Stimulated activated CD4-positive, alpha-beta T cell treated with anti-CD3 and anti-CD28 coated beads, Interleukin-12 subunit alpha, Interleukin-12 subunit beta, amount 100 ng/mL, for 24 hours (primary cell): ENCODE measurements around the gene TTYH1.
A peak's percentile ranks its signal among the peaks of the same experiment; 100 is the strongest.
"Not testable (repeated sequence)": the region's sequence is repeated elsewhere in the genome, so short reads cannot be mapped to it uniquely, and the experiment has no call there.

Experiments used
- DNase-seq, 2 experiments: peaks; one replicate each; pipeline ENCODE4 v3.0.0-alpha.2; 2020; ENCODE audit warnings: low read depth in 2 of 2

TTYH1 gene

DNA sequence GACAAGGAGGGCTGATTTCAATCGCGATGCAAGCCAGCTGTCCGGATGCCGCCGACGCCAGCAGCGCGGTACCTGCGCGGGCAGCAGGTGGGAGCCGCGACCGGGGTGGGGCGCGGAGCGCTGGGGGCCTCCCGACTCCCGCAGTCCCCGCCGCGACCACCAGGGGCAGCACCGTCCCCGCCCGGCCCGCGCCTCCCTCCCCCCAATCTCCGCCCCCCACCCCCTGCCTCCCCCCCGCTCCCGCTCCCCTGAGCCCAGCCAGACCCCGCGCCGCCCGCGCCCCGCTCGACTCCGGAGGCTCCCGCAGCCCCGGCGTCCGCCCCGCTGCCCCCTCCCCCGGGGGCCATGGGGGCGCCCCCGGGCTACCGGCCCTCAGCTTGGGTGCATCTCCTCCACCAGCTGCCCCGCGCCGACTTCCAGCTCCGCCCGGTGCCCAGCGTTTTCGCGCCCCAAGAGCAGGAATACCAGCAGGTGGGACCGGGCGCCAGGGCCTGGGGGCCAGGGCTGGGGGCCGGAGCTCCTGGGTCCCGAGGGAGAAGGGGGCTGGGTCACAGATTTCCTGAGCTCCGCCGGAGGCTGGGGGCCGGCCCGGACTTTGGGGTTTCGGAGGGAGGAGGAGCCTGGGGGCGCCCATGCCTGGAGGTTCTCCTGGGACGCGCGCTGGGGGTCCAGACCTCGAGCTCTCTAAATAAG is at the start of gene TTYH1:
TTYH1 (plus strand) TSS at position 257 of the 693 bp plus-strand sequence; CDS start at position 346, 89 bp downstream.
- DNase-seq, result peak in 1 of 2 experiments; percentile 22

DNA sequence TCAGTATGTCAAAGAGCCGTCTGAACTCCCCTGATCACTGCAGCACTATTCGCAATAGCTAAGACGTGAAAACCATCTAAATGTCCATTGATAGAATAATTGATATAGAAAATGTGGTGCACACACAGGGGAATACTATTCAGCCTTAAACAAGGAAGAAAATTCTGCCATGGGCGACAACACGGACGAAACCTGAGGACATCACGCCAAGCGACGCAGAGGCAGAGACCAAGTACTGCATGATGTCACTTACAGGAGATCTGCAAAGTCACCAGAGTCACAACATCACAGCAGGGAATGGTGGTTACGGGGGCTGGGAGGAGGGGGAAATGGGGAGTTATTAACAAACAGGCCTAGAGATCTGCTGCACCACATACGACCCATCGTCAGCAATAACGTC is 49.5 kb upstream of the TTYH1 start:
- DNase-seq, result not testable (repeated sequence)

DNA sequence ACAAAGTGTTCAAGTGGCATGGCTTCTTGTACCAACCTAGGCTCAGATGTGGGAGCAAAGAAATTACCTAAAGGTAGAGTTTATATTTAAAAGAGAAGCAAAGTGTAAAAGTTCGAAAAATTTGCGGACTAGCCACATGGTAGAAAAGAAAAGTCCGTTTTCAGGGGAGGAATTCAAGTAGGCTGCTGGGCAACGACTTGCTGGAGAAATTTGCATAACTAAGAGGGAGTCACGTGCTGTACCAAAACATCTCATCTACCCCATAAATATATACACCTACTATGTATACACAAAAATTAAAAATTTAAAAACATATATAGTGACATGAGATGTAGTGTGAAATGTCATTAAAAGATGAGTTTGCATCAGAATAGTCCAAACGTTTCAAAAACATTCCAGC is 48.5 kb upstream of the TTYH1 start:
- no peak for DNase-seq

DNA sequence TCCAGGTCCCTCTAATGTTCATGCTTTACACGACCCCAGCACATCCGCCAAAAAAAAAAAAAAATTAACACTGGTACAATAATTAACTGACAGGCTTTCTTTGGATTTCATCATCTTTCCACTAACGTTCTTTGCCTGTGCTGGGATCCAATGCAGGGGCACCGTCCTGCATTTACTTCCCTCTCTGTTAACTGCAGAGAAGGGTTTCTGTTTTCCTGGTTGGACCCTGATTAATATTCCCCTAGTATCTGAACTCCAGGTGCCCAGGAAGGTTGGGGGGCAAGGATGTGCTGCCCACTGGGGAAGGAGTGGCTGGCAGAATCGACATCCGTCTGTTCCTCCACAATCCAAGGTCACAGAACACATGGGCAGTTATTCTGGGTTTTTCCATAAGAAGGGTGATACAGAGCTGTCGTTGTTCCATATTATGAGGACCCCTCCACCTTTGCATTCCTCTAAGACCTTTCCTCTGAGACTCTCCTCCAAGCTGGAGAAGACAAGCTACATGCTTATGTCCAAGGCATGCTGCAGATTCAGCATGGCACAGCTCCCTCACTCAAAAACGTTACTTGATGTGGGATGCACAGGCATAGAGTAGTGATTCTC is 46.1 kb upstream of the TTYH1 start:
- DNase-seq, result no peak

DNA sequence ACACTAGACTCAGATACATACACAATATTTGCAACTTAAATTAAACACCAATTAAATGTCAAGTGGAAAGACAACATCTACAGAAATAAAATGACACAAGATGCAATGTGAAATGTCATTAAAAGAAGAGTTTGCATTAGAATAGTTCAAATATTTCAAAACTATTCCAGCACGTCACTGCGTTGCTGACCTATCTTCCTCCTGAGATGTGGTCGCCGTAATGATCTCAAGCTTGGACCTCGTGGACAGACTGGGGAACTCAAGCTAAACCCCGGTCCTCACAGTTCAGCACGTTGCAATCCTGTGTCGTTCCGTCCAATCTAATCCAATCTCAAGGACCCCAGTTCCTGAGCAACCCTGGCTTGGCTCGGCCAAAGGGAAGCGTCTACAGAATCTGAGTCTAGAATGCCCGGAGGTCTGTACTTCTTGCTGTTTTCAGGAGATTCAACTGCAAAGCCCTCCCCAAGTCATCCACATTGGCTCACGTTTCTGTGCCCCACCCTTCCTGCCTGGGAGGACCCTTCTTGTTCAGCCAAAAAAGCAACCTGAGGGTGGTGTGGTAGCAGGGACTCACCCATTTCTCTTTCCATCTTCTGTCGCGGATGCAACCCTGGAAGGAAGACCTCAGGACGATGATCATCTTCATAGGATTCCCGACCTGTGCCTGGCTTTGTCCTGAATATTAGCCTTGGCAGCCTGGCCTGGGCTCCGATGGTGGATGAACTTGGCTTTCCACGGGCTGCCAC is 45.4 kb upstream of the TTYH1 start:
- not testable (repeated sequence) for DNase-seq

DNA sequence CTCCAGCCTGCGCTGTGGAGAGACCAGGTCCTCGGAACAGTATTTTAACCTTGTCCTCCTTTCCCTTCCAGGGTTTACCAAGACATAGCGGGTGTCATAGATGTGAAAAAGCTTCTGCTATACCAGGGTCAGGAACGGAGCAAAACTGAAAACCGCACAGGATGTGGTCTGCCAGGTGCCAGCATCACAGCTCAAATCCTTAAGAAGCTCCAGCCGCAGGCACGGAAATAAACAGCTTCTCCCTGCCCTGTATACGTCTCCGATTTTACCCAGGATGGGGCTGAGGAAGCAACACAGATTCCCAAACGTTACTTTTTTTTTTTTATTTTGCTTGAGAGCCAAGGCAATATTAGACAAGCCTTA is 44.8 kb upstream of the TTYH1 start:
- peak in 1 of 2 experiments; percentile 51 for DNase-seq

DNA sequence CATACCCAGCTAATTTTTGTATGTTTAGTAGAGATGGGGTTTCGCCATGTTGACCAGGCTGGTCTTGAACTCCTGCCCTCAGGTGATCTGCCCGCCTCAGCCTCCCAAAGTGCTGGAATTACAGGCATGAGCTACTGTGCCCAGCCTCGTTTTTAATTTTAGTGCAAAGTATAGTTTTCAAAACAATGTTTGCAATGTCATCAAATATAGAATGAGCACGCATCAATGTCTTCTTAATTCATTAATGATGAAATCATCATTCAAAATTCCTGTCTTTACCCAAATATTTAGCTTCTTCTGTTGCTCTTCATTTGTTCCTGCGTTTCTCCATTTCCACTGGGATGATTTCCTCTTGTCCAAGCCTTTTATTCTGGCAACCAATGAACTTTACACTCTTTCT is 43.8 kb upstream of the TTYH1 start:
- DNase-seq, result not testable (repeated sequence)

DNA sequence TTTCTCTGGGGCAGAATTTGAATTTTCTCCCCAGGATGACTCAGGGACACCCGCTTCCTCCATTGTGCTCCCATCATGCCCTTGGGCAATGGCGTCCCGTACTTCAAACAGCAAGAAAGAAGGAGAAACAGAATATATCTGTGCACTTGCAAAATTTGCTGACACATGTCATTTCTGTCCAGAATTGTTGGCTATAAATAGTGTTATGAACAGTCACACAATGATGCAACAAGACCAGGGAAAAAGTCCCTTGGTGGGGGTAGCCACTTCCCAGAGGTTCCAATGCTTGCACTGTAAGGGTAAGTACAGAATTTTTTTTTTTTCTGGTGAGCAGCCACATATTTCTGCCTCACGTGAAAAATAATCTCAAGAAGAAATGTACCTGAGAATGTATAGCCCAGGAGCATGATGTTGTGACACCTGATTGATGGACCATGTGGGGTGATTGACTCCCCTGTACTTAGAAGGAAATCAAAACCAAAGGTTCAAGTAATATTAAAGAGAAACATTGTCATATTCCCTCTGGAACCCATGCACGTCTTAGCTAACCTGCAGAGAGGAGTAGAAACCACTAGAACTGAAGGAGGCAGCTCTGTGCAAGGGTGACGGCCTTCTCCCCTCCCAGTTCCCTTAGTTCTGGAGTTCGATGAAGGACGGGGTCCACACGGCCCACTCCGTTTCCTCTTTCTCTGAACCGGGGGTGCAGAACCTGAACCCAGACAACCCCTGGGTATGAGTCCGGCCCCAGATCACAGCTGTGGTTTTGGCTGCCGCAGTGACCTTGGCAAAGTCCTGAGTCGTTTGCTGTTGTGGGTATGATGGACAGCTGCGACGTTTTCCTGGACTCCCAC is 41.3 kb upstream of the TTYH1 start:
- no peak for DNase-seq

DNA sequence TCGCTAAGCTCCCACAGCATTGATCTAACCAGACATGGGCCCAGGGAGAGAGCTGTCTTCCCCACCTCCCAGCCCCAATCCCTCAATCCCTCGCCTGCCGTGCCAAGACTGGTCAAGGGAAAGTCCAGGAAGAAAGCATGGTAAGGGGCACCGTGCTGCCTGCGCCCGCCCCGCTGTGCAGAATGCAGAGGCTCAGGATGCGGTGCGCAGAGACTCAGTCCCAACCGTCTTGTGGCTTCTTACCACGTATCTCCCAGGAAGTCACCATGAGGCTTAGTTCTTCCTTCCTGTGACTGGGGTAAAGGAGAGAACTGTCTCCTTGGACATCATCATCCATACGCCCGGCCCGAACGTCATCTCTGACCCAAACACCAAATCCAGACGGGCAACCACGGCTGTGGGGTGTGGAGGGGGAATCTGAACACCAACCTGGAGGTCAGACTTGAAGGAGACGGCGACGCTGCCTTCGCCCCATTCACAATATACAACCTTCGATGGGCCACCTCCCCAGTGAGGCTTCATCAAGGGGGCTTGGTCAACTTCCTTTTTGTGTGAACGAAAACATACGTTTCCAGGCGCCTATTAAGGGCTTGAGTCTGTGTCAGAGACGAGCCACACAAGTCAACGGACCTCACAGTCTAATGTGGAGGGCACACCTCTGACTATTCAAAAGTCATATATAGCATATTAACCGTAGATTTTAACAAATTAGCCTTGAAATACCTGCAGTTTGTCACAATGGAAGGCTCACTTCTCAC is 39.9 kb upstream of the TTYH1 start:
- DNase-seq, result not testable (repeated sequence)

DNA sequence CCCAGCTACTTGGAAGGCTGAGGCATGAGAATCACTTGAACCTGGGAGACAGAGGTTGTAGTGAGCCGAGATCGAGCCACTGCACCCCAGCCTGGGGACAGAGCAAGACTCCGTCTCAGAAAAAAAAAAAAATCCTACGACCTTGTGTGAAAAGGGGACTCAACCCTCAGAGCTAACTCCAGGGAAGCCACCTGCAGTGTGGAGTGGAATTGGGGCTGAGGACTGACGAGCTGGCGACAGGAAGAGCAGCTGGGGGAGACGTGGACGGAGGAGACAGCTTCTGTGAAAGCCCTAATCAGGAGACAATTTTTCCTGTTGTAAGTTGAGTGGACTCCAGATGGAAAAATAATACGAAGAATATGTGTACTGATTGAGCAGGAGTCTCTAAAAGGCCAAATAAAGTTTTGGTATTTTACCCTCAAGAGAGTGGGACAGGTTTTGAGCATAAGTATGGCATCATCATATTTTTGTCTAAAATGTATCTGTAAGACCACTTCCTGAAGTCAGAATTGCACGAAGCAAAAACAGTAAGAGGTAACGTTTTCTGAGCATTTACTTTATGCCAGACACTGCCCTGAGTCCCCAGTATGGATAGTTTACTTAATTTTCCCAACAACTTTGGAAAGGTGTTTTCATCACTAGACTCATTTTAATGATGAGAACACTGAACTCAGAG is 38.5 kb upstream of the TTYH1 start:
- no peak for DNase-seq

DNA sequence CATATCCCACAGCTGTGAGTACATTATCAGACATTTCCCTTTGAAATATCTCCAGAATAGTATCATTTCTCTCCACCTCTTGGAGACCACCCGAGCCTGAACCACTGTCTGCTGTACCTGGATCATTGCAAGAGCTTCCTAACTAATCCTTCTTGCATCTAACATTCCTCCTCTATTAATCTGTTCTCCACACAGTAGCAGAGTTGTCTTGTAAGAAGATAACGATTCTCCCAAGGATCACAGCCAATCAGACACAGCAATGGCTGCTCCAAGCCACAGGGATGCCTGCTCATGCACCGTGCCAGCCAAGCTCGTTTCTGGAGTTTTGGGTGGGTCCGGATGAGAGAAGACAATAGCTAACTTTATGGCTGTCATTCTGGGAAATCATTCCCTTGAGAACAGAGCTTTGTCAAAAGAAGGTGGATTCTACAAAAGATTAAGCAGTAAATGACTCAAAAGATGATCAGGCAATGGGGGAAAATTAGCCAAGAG is 36.0 kb upstream of the TTYH1 start:
- DNase-seq, result no peak

DNA sequence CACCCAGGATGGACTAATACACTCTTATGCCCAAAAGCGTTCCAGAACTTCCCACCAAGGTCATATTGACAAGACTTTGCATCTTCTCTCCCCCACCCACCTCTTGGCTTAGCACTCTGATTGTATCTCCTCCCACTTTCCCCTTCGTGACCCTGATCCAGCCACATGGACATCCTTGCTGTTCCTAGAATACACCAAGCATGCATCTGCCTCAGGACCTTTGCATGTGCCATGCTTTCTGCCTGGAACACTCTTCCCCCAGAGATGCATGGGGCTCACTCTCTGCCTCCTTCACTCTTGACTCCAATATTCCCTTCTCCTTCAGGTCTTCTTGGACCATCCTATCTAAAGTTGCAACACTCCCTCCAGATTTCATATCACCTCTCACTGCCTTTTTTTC is 34.4 kb upstream of the TTYH1 start:
- no peak for DNase-seq

DNA sequence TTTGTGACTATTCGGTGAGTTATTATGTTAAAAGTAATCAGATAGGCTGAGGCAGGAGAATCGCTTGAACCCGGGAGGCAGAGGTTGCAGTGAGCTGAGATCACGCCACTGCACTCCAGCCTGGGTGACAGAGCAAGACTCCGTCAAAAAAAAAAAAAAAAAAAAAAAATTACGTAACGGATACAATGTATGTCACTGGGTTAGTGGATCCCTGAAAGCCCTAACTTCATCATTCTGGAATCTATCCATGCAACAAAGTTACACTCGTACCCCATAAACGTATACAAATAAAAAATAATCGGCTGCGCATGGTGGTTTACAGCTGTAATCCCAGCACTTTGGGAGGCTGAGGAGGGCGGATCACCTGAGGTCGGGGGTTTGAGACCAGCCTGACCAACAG is 33.2 kb upstream of the TTYH1 start:
- not testable (repeated sequence) for DNase-seq

DNA sequence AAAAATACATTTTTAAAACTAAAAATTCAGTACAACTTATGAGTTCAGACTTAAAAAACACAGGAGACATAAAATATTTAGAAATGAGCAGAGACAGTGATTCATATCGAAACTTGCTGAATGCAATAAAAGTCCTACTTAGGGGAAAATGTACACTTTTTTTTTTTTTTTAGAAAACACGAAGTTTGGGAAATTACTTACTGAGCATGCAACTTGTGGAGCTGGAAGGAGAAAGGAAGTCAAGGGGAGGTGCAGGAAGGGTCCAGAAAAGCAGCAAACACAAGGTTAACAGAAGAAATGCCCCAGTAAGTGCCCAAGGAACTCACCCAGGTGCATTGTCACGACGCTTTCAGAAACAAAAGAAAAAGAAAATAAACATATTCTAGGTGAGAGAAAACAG is 31.9 kb upstream of the TTYH1 start:
- no peak for DNase-seq

DNA sequence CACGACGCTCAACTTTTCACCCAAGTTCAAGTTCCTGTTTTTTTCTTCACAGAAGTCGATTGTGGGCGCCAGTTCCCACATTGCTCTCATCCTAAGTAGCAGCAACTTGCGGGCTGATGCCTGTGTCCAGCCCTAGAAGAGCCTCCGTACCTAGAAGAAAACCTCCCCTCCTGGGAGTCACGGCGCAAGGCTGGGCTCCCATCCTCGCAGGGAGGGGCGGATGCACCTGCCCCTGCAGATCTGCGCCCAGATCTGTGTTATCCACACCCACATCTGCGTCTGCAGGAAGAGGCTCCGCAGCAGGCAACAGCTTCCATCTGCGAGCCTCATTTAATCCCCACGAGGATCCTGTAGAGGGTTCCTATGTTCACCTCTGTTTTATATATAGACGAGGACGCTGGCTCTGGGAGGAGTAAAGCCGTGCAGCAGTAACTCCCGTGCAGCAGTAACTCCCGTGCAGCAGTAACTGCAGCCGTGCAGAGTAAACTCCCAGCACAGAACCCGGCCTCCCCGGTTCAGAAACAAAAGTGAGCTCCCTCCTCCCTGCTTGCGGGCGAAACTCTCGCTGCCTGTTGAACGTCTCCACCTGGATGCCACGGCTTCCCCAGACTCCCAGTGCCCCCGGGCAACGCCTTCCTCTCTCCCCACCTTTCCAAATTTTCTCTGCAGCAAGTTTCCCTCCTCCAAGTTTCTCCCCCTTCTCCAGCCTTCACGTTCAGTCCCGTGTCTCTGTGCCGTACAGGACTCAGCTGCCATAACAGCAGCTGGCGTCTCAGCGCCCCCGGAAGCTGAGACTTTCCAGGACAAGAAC is 27.1 kb upstream of the TTYH1 start:
- DNase-seq, result peak in 1 of 2 experiments; percentile 29

DNA sequence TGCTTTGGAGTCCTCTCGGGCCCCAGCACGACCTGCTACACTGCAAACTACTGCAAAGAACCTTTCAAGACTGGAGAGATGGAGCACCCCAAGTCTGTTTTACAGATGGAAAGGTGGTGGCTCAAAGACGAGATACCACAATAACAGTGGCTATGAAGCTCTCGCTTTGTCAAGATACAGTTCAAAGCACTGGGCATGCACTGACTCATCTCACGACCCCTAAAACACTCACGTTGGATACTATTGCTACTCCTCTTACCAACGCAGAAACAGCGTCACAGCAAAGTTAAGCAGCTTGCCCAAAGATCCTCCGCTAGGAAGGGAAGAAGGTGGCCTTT is 26.5 kb upstream of the TTYH1 start:
- no peak for DNase-seq

DNA sequence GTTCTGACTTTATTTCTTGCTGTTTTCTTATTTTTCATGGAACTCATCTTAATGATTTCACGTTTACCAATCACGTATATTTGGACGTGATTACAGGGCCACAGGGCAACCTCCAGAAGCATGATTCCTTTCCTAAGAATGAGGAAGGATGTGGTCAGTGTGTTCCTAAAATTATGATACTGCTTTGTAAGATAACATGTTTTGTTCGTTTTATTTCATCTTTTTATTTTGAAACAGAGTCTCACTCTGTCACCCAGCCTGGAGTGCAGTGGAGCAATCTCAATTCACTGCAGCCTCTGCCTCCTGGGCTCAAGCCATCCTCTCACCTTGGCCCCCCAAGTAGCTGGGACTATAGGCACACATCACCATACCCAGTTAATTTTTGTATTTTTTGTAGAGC is 25.7 kb upstream of the TTYH1 start:
- DNase-seq, result no peak

DNA sequence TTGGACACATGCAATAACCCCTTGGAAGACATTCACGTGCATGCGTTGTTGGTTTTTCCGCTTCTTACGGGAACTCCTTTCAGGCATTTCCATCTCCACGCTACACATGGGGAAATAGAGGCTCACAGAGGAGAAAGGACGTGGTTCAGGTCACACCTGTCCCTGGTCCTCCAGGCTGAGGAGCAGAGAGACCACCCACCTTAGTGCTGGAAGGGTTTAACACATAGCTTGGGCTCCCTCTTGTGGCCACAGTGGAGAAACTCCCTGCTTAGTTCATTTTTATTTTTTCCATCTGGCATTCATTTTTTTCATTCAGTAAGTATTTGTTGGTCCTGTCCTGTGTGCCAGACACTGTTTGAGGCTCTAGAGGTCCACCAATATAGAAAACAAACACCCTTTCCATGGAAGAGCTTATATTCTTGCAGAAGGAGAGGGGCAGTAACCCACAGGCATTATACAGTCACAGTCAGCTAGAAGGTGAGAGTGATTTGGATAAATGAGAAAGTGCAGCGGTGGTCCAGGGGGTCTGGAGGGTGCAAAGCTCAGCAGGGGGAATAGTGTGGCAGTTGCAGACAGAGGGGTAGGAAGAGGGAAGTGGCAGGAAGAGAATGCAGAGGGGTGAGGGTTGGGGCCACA is 24.2 kb upstream of the TTYH1 start:
- DNase-seq, result peak in 1 of 2 experiments; percentile 50

DNA sequence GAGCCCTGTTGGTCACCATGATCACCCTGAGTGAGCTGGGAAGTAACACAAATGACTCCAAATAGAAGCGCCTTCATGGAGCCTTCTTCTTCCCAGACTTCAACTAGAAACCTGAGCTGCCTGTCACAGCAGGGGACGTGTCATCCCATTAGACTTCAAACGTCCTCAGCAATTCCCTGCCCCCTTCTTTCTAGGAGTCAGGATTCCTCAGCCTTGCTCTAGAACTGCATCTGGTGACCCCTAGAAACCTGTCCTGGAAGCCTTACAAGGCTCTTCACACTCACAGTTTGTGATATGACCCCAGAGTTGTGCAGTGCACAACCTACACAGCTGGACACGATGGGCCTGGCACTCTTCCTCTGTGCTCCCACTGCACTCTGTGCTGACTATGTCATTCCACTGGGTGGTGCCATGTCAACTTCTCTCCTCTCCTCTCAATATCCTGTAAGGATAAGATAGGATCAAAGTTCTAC is 23.6 kb upstream of the TTYH1 start:
- no peak for DNase-seq
